H1 (cell line): ENCODE data around the gene SLC8A3. TPM values are rescaled to one million over a fixed set of nuclear protein-coding genes. Genes with fewer than 3 reads are reported as not detected.

Source experiments
- CTCF ChIA-PET: fragments of 300-600 bp; sonication (Branson Sonifier 250); formaldehyde crosslinking; loops from one replicate; lab custom pipeline; 2021; ENCODE audit not compliant: partially characterized antibody; lab: Charles Lee
- POLR2A ChIA-PET: fragments of 300-600 bp; sonication (Branson Sonifier 250); formaldehyde crosslinking; loops from one replicate; lab custom pipeline; 2021; ENCODE audit warnings: inconsistent platforms; ENCODE audit not compliant: partially characterized antibody; lab: Charles Lee
- DNase-seq, 2 experiments: peaks; one replicate each; pipeline versions ENCODE4 v3.0.0 to v3.0.0-alpha.2; 2010 to 2022; ENCODE audit warnings: low spot score in 2 of 2, low read depth in 1 of 2, mixed read lengths in 1 of 2
- FAIRE-seq: peaks from 2 replicates; lab custom pipeline; 2011; peaks lifted over from hg19 to GRCh38; lab: Jason Lieb, UNC
- H2AFZ ChIP-seq: 2 replicates; pipeline ENCODE4 v1.8.1; 2012; ENCODE audit warnings: low read length, inconsistent platforms
- H2AK5ac ChIP-seq: 2 replicates; pipeline ENCODE4 v1.6.1; 2013; ENCODE audit warnings: low read depth, low read length
- H2BK120ac ChIP-seq: replicated peaks from 2 replicates; pipeline ENCODE3; 2013; ENCODE audit warnings: low read depth, low read length, inconsistent platforms
- H2BK12ac ChIP-seq: 2 replicates; pipeline ENCODE4 v1.6.1; 2013; ENCODE audit warnings: low read depth, low read length
- H2BK15ac ChIP-seq: 2 replicates; pipeline ENCODE4 v1.6.1; 2013; ENCODE audit warnings: low read length
- H2BK20ac ChIP-seq: 2 replicates; pipeline ENCODE4 v1.6.1; 2013; ENCODE audit warnings: low read length
- H2BK5ac ChIP-seq: 2 replicates; pipeline ENCODE4 v1.6.1; 2013; ENCODE audit warnings: low read depth, low read length
- H3K14ac ChIP-seq: 2 replicates; pipeline ENCODE4 v1.6.1; 2013; ENCODE audit warnings: inconsistent platforms; ENCODE audit not compliant: insufficient read length
- H3K18ac ChIP-seq: 2 replicates; pipeline ENCODE4 v1.6.1; 2013; ENCODE audit warnings: low read length; ENCODE audit errors: extremely low read depth
- H3K23ac ChIP-seq: 2 replicates; pipeline ENCODE4 v1.6.1; 2013; ENCODE audit warnings: inconsistent platforms; ENCODE audit not compliant: insufficient read length
- H3K23me2 ChIP-seq: 2 replicates; pipeline ENCODE4 v1.6.1; 2013; ENCODE audit warnings: low read depth, low read length
- H3K27ac ChIP-seq: 2 replicates; pipeline ENCODE4 v1.6.1; 2011; ENCODE audit warnings: low read depth, low read length, inconsistent platforms
- H3K27me3 ChIP-seq, 4 experiments: replicated peaks in 1 of 4; 1 replicate in 1 of 4; 2 replicates in 3 of 4; pipeline versions ENCODE4 v1.6.1 to v1.8.1; 2011 to 2013; ENCODE audit warnings: low read length in 3 of 4, mild to moderate bottlenecking in 3 of 4, inconsistent platforms in 2 of 4, mixed read lengths in 2 of 4, moderate library complexity in 1 of 4; ENCODE audit not compliant: control insufficient read depth in 3 of 4, insufficient read depth in 3 of 4; ENCODE audit errors: extremely low read depth in 1 of 4
- H3K36me3 ChIP-seq, 4 experiments: 2 replicates each; pipeline versions ENCODE4 v1.6.1 to v1.8.1; 2011 to 2013; ENCODE audit warnings: mild to moderate bottlenecking in 4 of 4, low read length in 3 of 4, moderate library complexity in 2 of 4, control low read depth in 1 of 4, inconsistent platforms in 1 of 4; ENCODE audit not compliant: insufficient read depth in 4 of 4, control insufficient read depth in 2 of 4
- H3K4ac ChIP-seq: replicated peaks from 2 replicates; pipeline ENCODE3; 2013; ENCODE audit warnings: low read length, low read depth, mixed read lengths, inconsistent platforms; ENCODE audit not compliant: insufficient read length
- H3K4me1 ChIP-seq, 4 experiments: replicated peaks in 1 of 4; 1 replicate in 1 of 4; 2 replicates in 3 of 4; pipeline versions ENCODE4 v1.6.1 to v1.8.1; 2011 to 2013; ENCODE audit warnings: low read length in 3 of 4, inconsistent platforms in 2 of 4, mixed read lengths in 1 of 4; ENCODE audit not compliant: insufficient read depth in 4 of 4, control insufficient read depth in 3 of 4
- H3K4me2 ChIP-seq, 2 experiments: 2 replicates each; pipeline versions ENCODE4 v1.6.1 to v1.8.1; 2011 to 2013; ENCODE audit warnings: low read depth in 2 of 2, low read length in 2 of 2, control low read depth in 1 of 2, inconsistent platforms in 1 of 2, mild to moderate bottlenecking in 1 of 2; ENCODE audit not compliant: insufficient read depth in 1 of 2
- H3K4me3 ChIP-seq, 4 experiments: fragments of 200-600, 300-600 bp in 1 of 4; sonication (generic), shearing (Covaris generic), sonication (Bioruptor Twin) in 1 of 4; 2 replicates each; pipeline versions ENCODE4 v1.5.1 to v1.8.1; 2011 to 2016; ENCODE audit warnings: low read length in 4 of 4, low read depth in 3 of 4, control low read depth in 2 of 4, inconsistent platforms in 2 of 4, mild to moderate bottlenecking in 2 of 4, mixed read lengths in 1 of 4, moderate library complexity in 1 of 4; ENCODE audit not compliant: insufficient read depth in 2 of 4; ENCODE audit errors: extremely low read depth in 1 of 4
- H3K56ac ChIP-seq: replicated peaks from 2 replicates; pipeline ENCODE3; 2013; ENCODE audit warnings: low read depth, mild to moderate bottlenecking, mixed read lengths, low read length, inconsistent platforms; ENCODE audit not compliant: insufficient read length
- H3K79me1 ChIP-seq: 2 replicates; pipeline ENCODE4 v1.6.1; 2013; ENCODE audit warnings: low read depth, low read length, control low read depth
- H3K79me2 ChIP-seq, 2 experiments: 2 replicates each; pipeline versions ENCODE4 v1.6.1 to v1.8.1; 2012 to 2013; ENCODE audit warnings: low read length in 2 of 2, mild to moderate bottlenecking in 2 of 2, inconsistent platforms in 1 of 2; ENCODE audit not compliant: insufficient read depth in 2 of 2, control insufficient read depth in 1 of 2
- H3K9ac ChIP-seq, 4 experiments: replicated peaks in 1 of 4; 1 replicate in 1 of 4; 2 replicates in 3 of 4; pipeline versions ENCODE4 v1.6.1 to v1.8.1; 2011 to 2013; ENCODE audit warnings: low read depth in 3 of 4, low read length in 3 of 4, control low read depth in 2 of 4, mild to moderate bottlenecking in 2 of 4, moderate library complexity in 2 of 4, inconsistent platforms in 1 of 4; ENCODE audit errors: extremely low read depth in 1 of 4
- H3K9me3 ChIP-seq, 2 experiments: 2 replicates each; pipeline versions ENCODE4 v1.6.1 to v1.8.1; 2012 to 2013; ENCODE audit warnings: mild to moderate bottlenecking in 2 of 2, moderate library complexity in 2 of 2, control low read depth in 1 of 2, inconsistent platforms in 1 of 2, low read depth in 1 of 2, low read length in 1 of 2, mixed read lengths in 1 of 2; ENCODE audit not compliant: insufficient read depth in 2 of 2
- H4K20me1 ChIP-seq, 2 experiments: replicated peaks in 1 of 2; 2 replicates each; pipeline versions ENCODE3 to v1.8.1; 2011 to 2013; ENCODE audit warnings: inconsistent platforms in 2 of 2, low read length in 2 of 2, mild to moderate bottlenecking in 1 of 2; ENCODE audit not compliant: insufficient read depth in 2 of 2, control insufficient read depth in 1 of 2
- H4K5ac ChIP-seq: 2 replicates; pipeline ENCODE4 v1.6.1; 2013; ENCODE audit warnings: low read length, low read depth, mixed read lengths, inconsistent platforms; ENCODE audit not compliant: insufficient read length
- H4K8ac ChIP-seq: 2 replicates; pipeline ENCODE4 v1.8.0; 2013; ENCODE audit warnings: mild to moderate bottlenecking, moderate library complexity, low read length, inconsistent platforms; ENCODE audit not compliant: insufficient read depth; ENCODE audit errors: extremely low read depth
- H4K91ac ChIP-seq: replicated peaks from 2 replicates; pipeline ENCODE3; 2013; ENCODE audit warnings: low read length, mixed read lengths, inconsistent platforms; ENCODE audit not compliant: insufficient read length
- BACH1 ChIP-seq: IDR thresholded peaks from 2 replicates; pipeline ENCODE4 v1.6.1; 2012; ENCODE audit warnings: low read length, improper control_type of control experiment
- CTCF ChIP-seq, 3 experiments: IDR thresholded peaks; 1 replicate in 2 of 3; 2 replicates in 1 of 3; pipeline versions ENCODE4 v1.5.1 to v1.6.1; 2011; ENCODE audit warnings: low read length in 3 of 3, mild to moderate bottlenecking in 3 of 3, inconsistent platforms in 2 of 3, low read depth in 1 of 3, moderate library complexity in 1 of 3; ENCODE audit not compliant: insufficient read depth in 1 of 3; ENCODE audit errors: control extremely low read depth in 1 of 3
- HDAC2 ChIP-seq, 2 experiments: fragments of 300-600 bp in 1 of 2; sonication (generic) in 1 of 2; IDR thresholded peaks; 2 replicates each; pipeline ENCODE4 v1.6.1; 2011 to 2012; ENCODE audit warnings: low read depth in 2 of 2, low read length in 2 of 2, mild to moderate bottlenecking in 2 of 2, moderate library complexity in 2 of 2, borderline replicate concordance in 1 of 2, inconsistent platforms in 1 of 2
- MAFK ChIP-seq: IDR thresholded peaks from 2 replicates; pipeline ENCODE4 v1.6.1; 2012; ENCODE audit warnings: low read depth, mild to moderate bottlenecking, improper control_type of control experiment, low read length
- PHF8 ChIP-seq: fragments of 200-600 bp; sonication (generic); conservative IDR thresholded peaks from 2 replicates; pipeline ENCODE4 v1.7.1; 2012; ENCODE audit warnings: low read depth, mild to moderate bottlenecking, inconsistent platforms, low read length, moderate library complexity
- RAD21 ChIP-seq, 2 experiments: IDR thresholded peaks in 1 of 2; conservative IDR thresholded peaks in 1 of 2; 2 replicates each; pipeline ENCODE4 v1.6.1; 2011; ENCODE audit warnings: low read depth in 2 of 2, low read length in 2 of 2, improper control_type of control experiment in 1 of 2, inconsistent platforms in 1 of 2, mild to moderate bottlenecking in 1 of 2, moderate library complexity in 1 of 2
- SRF ChIP-seq: IDR thresholded peaks from 2 replicates; pipeline ENCODE4 v1.6.1; 2011; ENCODE audit warnings: mild to moderate bottlenecking, low read depth, low read length, moderate library complexity
- WGBS, 2 experiments: shearing (Covaris generic) in 1 of 2; methylation state at CpG; one replicate each; pipeline versions ENCODE4 v1.1.6 to v1.1.7; 2013 to 2015; ENCODE audit warnings: low lambda C conversion rate in 2 of 2, mixed read lengths in 2 of 2, inconsistent platforms in 1 of 2, low coverage in 1 of 2, missing lambda C conversion rate in 1 of 2; ENCODE audit not compliant: insufficient replicate concordance in 2 of 2, insufficient coverage in 1 of 2, insufficient read length in 1 of 2; ENCODE audit errors: extremely low coverage in 1 of 2, missing lambda C conversion rate in 1 of 2; 5-methylcytosine and 5-hydroxymethylcytosine counted together
- polyA plus RNA-seq, 7 experiments: library from polyadenylated mRNA; depleted of rRNA in 3 of 7; stranded (reverse) in 5 of 7; unstranded in 2 of 7; fragments of >200 nt in 5 of 7; fragments of 200-250 nt in 2 of 7; gene quantifications; 1 replicate in 5 of 7; 2 replicates in 1 of 7; 4 replicates in 1 of 7; pipeline versions ENCODE4 v1.2.1 to v1.2.3, GENCODE V29; 2011 to 2013; ENCODE audit warnings: missing spikeins in 2 of 7, mixed read lengths in 2 of 7
- total RNA-seq: library from RNA; stranded (reverse); fragmentation: NEBNext Ultra II Directional; extraction: Animal tissue kit (Norgen Biotek cat#: 25700); gene quantifications from 2 replicates; pipeline ENCODE4 v1.2.1, GENCODE V29; 2021

SLC8A3 gene
- total and polyA plus RNA-seq, 2 of the 8 experiments (the other 6 are each of a cell fraction or from before 2014, with no cell fraction given): 0.38 to 1.1 TPM

- H3K27ac ChIP-seq: no peak overlapping the region
- H3K36me3 ChIP-seq: no peaks in the 10 kb centered on the region
- H3K4me3 ChIP-seq: no peak overlapping the region
- H3K4me2 ChIP-seq: no peak overlapping the region
- peaks cover 14 to 26% (median 24%) of the 10 kb centered on the region in 4 experiments for H3K27me3 ChIP-seq
- H4K8ac ChIP-seq: no peak overlapping the region
- H2BK5ac ChIP-seq: no peak overlapping the region
- no peak overlapping the region for H4K91ac ChIP-seq
- H3K18ac ChIP-seq: no peak overlapping the region
- no peak overlapping the region for H2BK15ac ChIP-seq
- H2BK20ac ChIP-seq: no peak overlapping the region
- H3K23me2 ChIP-seq: peaks cover 14% of the 10 kb centered on the region
- H3K79me2 ChIP-seq: no peaks in the 10 kb centered on the region
- H3K4me1 ChIP-seq: peaks cover 2 to 13% (median 4%) of the 10 kb centered on the region in 4 experiments; a peak in 6 of 7 replicates
- no peak for FAIRE-seq
- no peak overlapping the region for H3K56ac ChIP-seq
- no peak overlapping the region for H2BK12ac ChIP-seq
- H3K9ac ChIP-seq: no peak overlapping the region
- H3K4ac ChIP-seq: no peak overlapping the region
- H2AK5ac ChIP-seq: no peak overlapping the region
- CTCF ChIA-PET: interaction anchor here (0.8 kb wide), 2 partner anchors 10 to 106 kb away, joined by 4 to 5 read pairs; no protein-coding TSS in a partner anchor
- H3K79me1 ChIP-seq: no peaks in the 10 kb centered on the region
- POLR2A ChIA-PET: no interaction called here
- H4K20me1 ChIP-seq: no peaks in the 10 kb centered on the region
- no peak overlapping the region for H2BK120ac ChIP-seq
- no peak for TF ChIP-seq SRF
- TF ChIP-seq BACH1: no peak
- no peak for TF ChIP-seq PHF8
- peak; percentile 40 to 50; a peak in 3 of 4 replicates for TF ChIP-seq RAD21 (IDR thresholded peaks at IDR 0.05 in 1 of 2, conservative IDR thresholded peaks at IDR 0.05 in 1 of 2; ENCODE audit: low read depth in 2 of 2, low read length in 2 of 2)
- no peak for TF ChIP-seq MAFK
- 0 out of 4 replicates have a peak, but pooled peaks of 1 of the 2 experiments have one; percentile 31 for TF ChIP-seq HDAC2 (IDR thresholded peaks at IDR 0.05; ENCODE audit: borderline replicate concordance in 1 of 2, low read depth in 2 of 2, low read length in 2 of 2)
- TF ChIP-seq CTCF (IDR thresholded peaks at IDR 0.05; ENCODE audit: control extremely low read depth in 1 of 3, insufficient read depth in 1 of 3, low read depth in 1 of 3, low read length in 3 of 3): peak; percentile 23 to 39 (median 38); a peak in 3 of 4 replicates
- 76% methylated on average over 2 of the region's 2 CpGs; no CpG with 5 or more reads in 1 of the 2 experiments for WGBS, 2 experiments
- no peaks in the 10 kb centered on the region for H3K9me3 ChIP-seq
- H3K14ac ChIP-seq: no peak overlapping the region
- no peak overlapping the region for H2AFZ ChIP-seq
- no peak overlapping the region for H4K5ac ChIP-seq
- H3K23ac ChIP-seq: no peak overlapping the region
- no peak for DNase-seq
Measured at GRCh38 chr14:70192915-70193314, 4.2 kb upstream of the SLC8A3 start.
